Measurements from ENCODE around the gene RBM47. TPM values are rescaled to one million over a fixed set of nuclear protein-coding genes. Genes with fewer than 3 reads are reported as not detected.

RBM47 gene
- total RNA-seq, 1 donor from 2014 or later, result 0.98 TPM

DNA sequence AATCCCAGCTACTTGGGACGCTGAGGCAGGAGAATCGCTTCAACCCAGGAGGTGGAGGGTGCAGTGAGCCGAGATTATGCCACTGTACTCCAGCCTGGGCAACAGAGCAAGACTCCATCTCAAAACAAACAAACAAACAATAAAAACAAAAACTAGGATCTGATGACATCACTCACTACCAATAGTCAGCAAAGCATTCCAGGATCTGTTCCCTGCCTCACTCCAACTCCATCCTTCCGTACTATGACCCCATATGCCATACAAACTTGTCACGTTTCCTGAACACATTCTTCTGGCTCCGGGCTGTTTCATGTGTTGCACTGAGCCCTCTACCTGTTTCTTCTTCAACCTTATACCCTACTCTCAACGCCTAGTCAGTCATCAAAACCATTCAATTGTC, 47.3 kb downstream of the RBM47 start:
- Mint-ChIP-seq H3K4me1 (ENCODE audit: low read depth, unreplicated experiment) (no peaks in the 10 kb centered on the region), H3K27ac (ENCODE audit: unreplicated experiment) (no peak overlapping the region), H3K9me3 (ENCODE audit: unreplicated experiment) (peaks cover 4% of the 10 kb centered on the region), H3K36me3 (ENCODE audit: unreplicated experiment) (no peaks in the 10 kb centered on the region), H3K4me3 (ENCODE audit: unreplicated experiment) (no peak overlapping the region), H3K27me3 (ENCODE audit: unreplicated experiment) (no peaks in the 10 kb centered on the region)
- no peak for TF ChIP-seq CTCF (IDR thresholded peaks at IDR 0.05; ENCODE audit: partially characterized antibody, unreplicated experiment)
- DNase-seq, result no peak

- no peaks in the 10 kb centered on the region for H3K27me3 Mint-ChIP-seq (ENCODE audit: unreplicated experiment)
- H3K36me3 Mint-ChIP-seq (ENCODE audit: unreplicated experiment), result no peaks in the 10 kb centered on the region
- H3K4me3 Mint-ChIP-seq (ENCODE audit: unreplicated experiment), result no peak overlapping the region
- no peak overlapping the region for H3K27ac Mint-ChIP-seq (ENCODE audit: unreplicated experiment)
- no peak for DNase-seq
- no peak for TF ChIP-seq CTCF (IDR thresholded peaks at IDR 0.05; ENCODE audit: partially characterized antibody, unreplicated experiment)
- H3K4me1 Mint-ChIP-seq (ENCODE audit: low read depth, unreplicated experiment), result no peaks in the 10 kb centered on the region
- peaks cover 4% of the 10 kb centered on the region for H3K9me3 Mint-ChIP-seq (ENCODE audit: unreplicated experiment)
Observed at GRCh38 chr4:40581254-40582140, 48.2 kb downstream of the RBM47 start.

DNA sequence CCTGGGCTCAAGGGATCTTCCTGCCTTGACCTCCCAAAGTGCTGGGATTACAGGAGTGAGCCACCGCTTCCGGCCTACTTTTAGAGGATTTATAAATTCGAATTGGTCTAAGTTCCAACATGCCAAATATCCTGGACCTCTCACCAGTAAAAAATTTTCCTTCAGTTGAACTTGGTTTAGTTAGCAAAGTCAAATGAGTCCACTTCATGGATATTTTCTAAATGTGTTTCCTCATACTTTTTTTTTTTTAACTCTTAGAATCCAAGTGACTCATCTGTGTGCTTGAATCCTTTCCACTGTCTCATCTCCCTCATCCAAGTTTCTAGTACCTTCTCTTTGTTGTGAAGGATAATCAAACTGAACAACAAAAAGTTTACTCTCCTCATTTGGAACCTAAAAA, 49.7 kb downstream of the RBM47 start:
- peaks cover 2% of the 10 kb centered on the region for H3K9me3 Mint-ChIP-seq (ENCODE audit: unreplicated experiment)
- no peaks in the 10 kb centered on the region for H3K27me3 Mint-ChIP-seq (ENCODE audit: unreplicated experiment)
- TF ChIP-seq CTCF (IDR thresholded peaks at IDR 0.05; ENCODE audit: partially characterized antibody, unreplicated experiment), result no peak
- no peaks in the 10 kb centered on the region for H3K36me3 Mint-ChIP-seq (ENCODE audit: unreplicated experiment)
- DNase-seq, result no peak
- no peak overlapping the region for H3K4me3 Mint-ChIP-seq (ENCODE audit: unreplicated experiment)
- no peak overlapping the region for H3K27ac Mint-ChIP-seq (ENCODE audit: unreplicated experiment)
- H3K4me1 Mint-ChIP-seq (ENCODE audit: low read depth, unreplicated experiment), result no peaks in the 10 kb centered on the region

DNA sequence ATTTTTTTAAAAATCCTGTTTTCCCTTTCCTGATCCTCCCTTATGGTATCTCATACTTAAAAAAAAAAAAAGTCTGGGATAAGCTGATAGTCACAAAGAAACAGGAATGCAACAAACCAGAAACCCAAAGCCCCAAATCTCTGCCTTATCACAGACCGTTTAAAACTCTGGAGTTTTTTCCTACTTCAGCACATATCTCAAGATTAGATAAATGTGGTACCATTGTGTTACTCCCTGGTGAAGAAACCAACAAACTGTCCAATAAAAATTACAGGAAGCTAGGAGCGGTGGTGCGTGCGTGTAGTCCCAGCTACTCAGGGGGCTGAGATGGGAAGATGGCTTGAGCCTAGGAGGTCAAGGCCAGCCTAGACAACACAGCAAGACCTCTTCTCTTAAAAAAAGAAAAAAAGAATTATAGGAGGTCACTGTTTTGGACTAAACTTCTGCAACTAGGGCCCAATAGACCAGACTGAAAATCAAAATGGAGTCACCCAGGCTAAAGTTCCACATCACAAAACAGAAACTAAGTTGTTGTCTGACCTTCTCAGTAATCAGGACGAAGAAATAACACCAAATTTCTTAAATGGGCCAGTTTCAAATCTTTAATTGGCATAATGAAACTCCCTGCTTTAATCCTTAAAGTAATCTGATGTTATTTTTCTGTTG, 51.9 kb downstream of the RBM47 start:
- DNase-seq, result no peak
- TF ChIP-seq CTCF (IDR thresholded peaks at IDR 0.05; ENCODE audit: partially characterized antibody, unreplicated experiment), result no peak
- H3K27ac Mint-ChIP-seq (ENCODE audit: unreplicated experiment), result no peak overlapping the region
- H3K9me3 Mint-ChIP-seq (ENCODE audit: unreplicated experiment), result peaks cover 2% of the 10 kb centered on the region
- H3K27me3 Mint-ChIP-seq (ENCODE audit: unreplicated experiment), result no peaks in the 10 kb centered on the region
- no peaks in the 10 kb centered on the region for H3K4me1 Mint-ChIP-seq (ENCODE audit: low read depth, unreplicated experiment)
- no peak overlapping the region for H3K4me3 Mint-ChIP-seq (ENCODE audit: unreplicated experiment)
- no peaks in the 10 kb centered on the region for H3K36me3 Mint-ChIP-seq (ENCODE audit: unreplicated experiment)

Measured in glutamatergic neuron (in vitro differentiated cells).